OCI-M2 (cell line): Measurements from ENCODE around the gene RARRES2.
"Not testable (repeated sequence)": the region's sequence is repeated elsewhere in the genome, so short reads cannot be mapped to it uniquely, and the experiment has no call there.

ENCODE experiments used
- DNase-seq: peaks from one replicate; lab custom pipeline; 2025; ENCODE audit not compliant: unreplicated experiment; lab: John Stamatoyannopoulos, UW

RARRES2 gene

GRCh38 chr7:150295614-150296013, 45.8 kb downstream of the RARRES2 start:
- not testable (repeated sequence) for DNase-seq

GRCh38 chr7:150295027-150295426, 46.4 kb downstream of the RARRES2 start:
- not testable (repeated sequence) for DNase-seq

GRCh38 chr7:150290317-150290716, 51.1 kb downstream of the RARRES2 start:
- not testable (repeated sequence) for DNase-seq

GRCh38 chr7:150288816-150289215, 52.6 kb downstream of the RARRES2 start:
- not testable (repeated sequence) for DNase-seq
